GM12864 (cell line): ENCODE measurements around the gene STAG2.
A peak's percentile ranks its signal among the peaks of the same experiment; 100 is the strongest.

Source experiments
- DNase-seq: peaks from one replicate; pipeline ENCODE4 v3.0.0-alpha.2; 2011; ENCODE audit warnings: low read depth
- H3K4me3 ChIP-seq: 2 replicates; pipeline ENCODE4 v1.5.1; 2011; ENCODE audit warnings: mild to moderate bottlenecking, low read depth, low read length, control low read depth
- CTCF ChIP-seq: IDR thresholded peaks from 2 replicates; pipeline ENCODE4 v1.5.1; 2011; ENCODE audit warnings: low read depth, mild to moderate bottlenecking, moderate library complexity, low read length, control low read depth, inconsistent platforms; ENCODE audit errors: missing control alignments

STAG2 gene

DNA sequence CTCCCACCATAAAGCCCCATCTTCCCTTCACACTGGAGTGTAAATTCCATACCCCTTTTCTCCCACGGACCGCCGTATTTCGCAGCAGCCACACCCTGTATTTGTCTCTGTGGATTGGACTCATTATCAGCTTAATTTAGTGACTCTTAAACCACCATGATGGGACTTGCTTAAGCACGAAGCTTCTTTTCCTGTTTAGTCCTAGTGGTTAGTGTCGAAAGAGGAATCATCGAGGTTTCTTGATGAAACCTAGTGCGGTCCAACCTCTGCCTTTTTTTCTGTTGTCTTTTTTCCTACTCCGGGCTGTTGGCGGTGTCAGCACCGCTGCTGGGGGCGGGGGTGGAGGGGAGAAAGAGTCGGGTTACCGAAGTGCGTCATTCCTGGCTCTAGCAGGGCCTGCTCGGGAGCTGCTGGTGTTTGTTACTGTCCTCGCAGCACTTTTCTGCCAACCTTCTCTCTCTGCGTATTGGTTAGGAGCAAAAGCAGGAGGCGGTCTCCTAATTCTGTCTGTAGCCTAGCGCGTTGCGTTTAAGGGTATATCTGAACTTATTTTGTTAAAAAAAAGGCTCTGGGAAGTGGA lies 1.4 kb downstream of the STAG2 start:
- TF ChIP-seq CTCF = no peak
- DNase-seq = peak; percentile 66
- peak overlapping the region; percentile 86 for H3K4me3 ChIP-seq

DNA sequence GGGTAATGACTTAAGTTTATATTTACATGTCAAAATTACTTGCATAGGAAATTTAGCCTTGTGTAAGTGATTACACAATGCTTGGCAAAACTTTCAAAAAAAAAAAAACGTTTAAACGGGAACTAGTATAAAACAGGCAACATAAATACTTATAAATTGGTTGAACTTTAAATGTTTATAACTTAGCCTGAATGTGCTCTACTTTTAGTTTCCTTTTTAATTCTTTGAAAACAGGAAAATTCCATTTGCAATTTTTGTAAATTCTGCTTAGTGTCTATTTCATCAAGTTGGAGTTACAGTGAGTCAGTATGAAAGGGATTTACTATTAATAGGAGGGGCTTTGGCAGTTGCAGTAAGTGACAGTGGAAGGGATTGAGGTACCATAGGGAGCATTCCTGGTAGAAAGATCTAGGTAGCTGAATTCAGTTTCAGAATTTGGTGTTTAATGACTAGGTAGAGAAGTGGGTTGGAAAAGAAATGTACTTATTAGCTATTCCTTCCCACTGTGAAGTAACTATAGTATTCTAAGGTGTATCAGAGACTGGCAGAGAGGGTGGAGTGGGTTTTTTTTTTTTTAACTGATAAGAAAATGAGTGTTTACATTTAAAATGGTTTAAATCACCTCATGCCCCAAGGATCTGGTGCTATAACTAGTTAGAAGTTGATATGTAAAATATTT lies 2.8 kb downstream of the STAG2 start:
- peak overlapping the region; percentile 86; the same call in 1 of the 2 replicates for H3K4me3 ChIP-seq
- TF ChIP-seq CTCF = no peak
- no peak for DNase-seq

DNA sequence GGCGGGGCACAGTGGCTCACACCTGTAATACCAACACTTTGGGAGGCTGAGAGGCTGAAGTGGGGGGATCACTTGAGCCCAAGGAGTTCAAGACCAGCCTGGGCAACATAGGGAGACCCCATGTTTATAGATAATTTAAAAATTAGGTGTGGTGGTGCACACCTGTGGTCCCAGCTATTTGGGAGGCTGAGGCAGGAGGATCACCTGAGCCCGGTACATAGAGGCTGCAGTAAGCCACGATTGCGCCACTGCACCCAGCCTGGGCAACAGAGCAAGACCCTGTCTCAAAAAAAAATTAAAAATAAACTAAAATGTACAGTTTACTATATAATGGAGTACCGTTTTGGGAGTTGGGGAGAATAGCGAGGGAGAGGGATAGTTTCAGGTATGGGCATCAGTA lies 4.2 kb downstream of the STAG2 start:
- TF ChIP-seq CTCF = no peak
- DNase-seq = no peak

GRCh38 chrX:123967497-123967896 lies 6.0 kb downstream of the STAG2 start:
- no peak overlapping the region for H3K4me3 ChIP-seq
- no peak for TF ChIP-seq CTCF
- no peak for DNase-seq

More for the DNA sequence above, 4.2 kb downstream of the STAG2 start:
- H3K4me3 ChIP-seq = no peak overlapping the region

GRCh38 chrX:123968383-123969050 lies 7.0 kb downstream of the STAG2 start:
- no peak overlapping the region for H3K4me3 ChIP-seq
- TF ChIP-seq CTCF = no peak
- no peak for DNase-seq

DNA sequence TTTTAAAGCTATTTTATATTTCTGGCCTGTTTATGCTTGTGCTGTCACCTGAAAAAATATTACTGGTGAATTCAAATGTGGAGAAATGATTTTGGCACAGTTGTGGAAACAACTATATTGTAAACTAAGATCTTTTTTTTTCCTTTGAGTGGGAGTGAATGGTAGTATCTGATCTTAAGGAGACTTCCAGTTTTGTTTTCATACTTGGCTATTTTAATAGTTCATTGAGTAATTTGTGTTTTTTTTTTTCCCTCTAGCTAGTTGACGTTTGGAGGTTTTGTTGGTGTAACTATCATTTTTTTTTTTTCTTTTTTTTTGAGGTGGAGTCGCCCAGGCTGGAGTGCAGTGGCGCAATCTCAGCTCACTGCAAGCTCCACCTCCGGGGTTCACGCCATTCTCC lies 10.5 kb downstream of the STAG2 start:
- no peak for TF ChIP-seq CTCF
- no peak for DNase-seq
- no peak overlapping the region for H3K4me3 ChIP-seq
